HG02981 (cell line): ENCODE results near the gene ACTRT2.

Source experiments
- ATAC-seq: cut with Tn5 transposase; IDR thresholded peaks from one replicate; pipeline ENCODE4 v1.9.1; 2021; ENCODE audit warnings: mild to moderate bottlenecking, moderate library complexity; ENCODE audit not compliant: unreplicated experiment

ACTRT2 gene

GRCh38 chr1:3016641-3017439 is 4.4 kb upstream of the ACTRT2 start:
- ATAC-seq = no peak

GRCh38 chr1:3017440-3018050 is 3.7 kb upstream of the ACTRT2 start:
- no peak for ATAC-seq

- ATAC-seq = no peak
These were observed 3.2 kb upstream of the ACTRT2 start for GRCh38 chr1:3018051-3018471.

GRCh38 chr1:3018576-3018975 is 2.7 kb upstream of the ACTRT2 start:
- ATAC-seq = no peak

- no peak for ATAC-seq
These were observed 2.2 kb upstream of the ACTRT2 start for GRCh38 chr1:3019007-3019515.

- ATAC-seq = no peak
These were observed 1.7 kb upstream of the ACTRT2 start for GRCh38 chr1:3019516-3020051.

GRCh38 chr1:3020263-3020909 is 881 bp upstream of the ACTRT2 start:
- ATAC-seq = no peak

- no peak for ATAC-seq
These were observed 634 bp downstream of the ACTRT2 start for GRCh38 chr1:3021801-3022401.

GRCh38 chr1:3022511-3022973 is 1.3 kb downstream of the ACTRT2 start:
- no peak for ATAC-seq

- no peak for ATAC-seq
These were observed 1.7 kb downstream of the ACTRT2 start for GRCh38 chr1:3022976-3023375.

- no peak for ATAC-seq
These were observed 2.8 kb downstream of the ACTRT2 start for GRCh38 chr1:3024019-3024418.

- no peak for ATAC-seq
These were observed 3.3 kb downstream of the ACTRT2 start for GRCh38 chr1:3024588-3024987.

- ATAC-seq = no peak
These were observed 4.9 kb downstream of the ACTRT2 start for GRCh38 chr1:3026124-3026523.

- ATAC-seq = no peak
These were observed 5.5 kb downstream of the ACTRT2 start for GRCh38 chr1:3026581-3027391.

GRCh38 chr1:3027611-3028371 is 6.5 kb downstream of the ACTRT2 start:
- no peak for ATAC-seq

GRCh38 chr1:3028531-3029282 is 7.4 kb downstream of the ACTRT2 start:
- no peak for ATAC-seq

- ATAC-seq = no peak
These were observed 8.3 kb downstream of the ACTRT2 start for GRCh38 chr1:3029481-3029961.

GRCh38 chr1:3029991-3030662 is 8.9 kb downstream of the ACTRT2 start:
- ATAC-seq = no peak
